HG03175 (cell line): ENCODE measurements around the gene STEAP1B.
"Not testable (repeated sequence)": the region's sequence is repeated elsewhere in the genome, so short reads cannot be mapped to it uniquely, and the experiment has no call there.

Experiments
- ATAC-seq: cut with Tn5 transposase; IDR thresholded peaks from one replicate; pipeline ENCODE4 v1.9.1; 2021; ENCODE audit warnings: mild to moderate bottlenecking, moderate library complexity; ENCODE audit not compliant: unreplicated experiment

STEAP1B gene

GRCh38 chr7:22433710-22434460, 66.1 kb downstream of the STEAP1B start:
- ATAC-seq = no peak

- ATAC-seq = not testable (repeated sequence)
Observed at GRCh38 chr7:22433165-22433700, 66.8 kb downstream of the STEAP1B start.

- ATAC-seq = no peak
Observed at GRCh38 chr7:22432203-22432718, 67.7 kb downstream of the STEAP1B start.

GRCh38 chr7:22430457-22430856, 69.5 kb downstream of the STEAP1B start:
- ATAC-seq = no peak

- ATAC-seq = no peak
Observed at GRCh38 chr7:22429386-22429785, 70.6 kb downstream of the STEAP1B start.

- ATAC-seq = no peak
Observed at GRCh38 chr7:22427855-22428254, 72.1 kb downstream of the STEAP1B start.

- ATAC-seq = no peak
Observed at GRCh38 chr7:22427104-22427503, 72.9 kb downstream of the STEAP1B start.

GRCh38 chr7:22426463-22427094, 73.4 kb downstream of the STEAP1B start:
- no peak for ATAC-seq

GRCh38 chr7:22425361-22425760, 74.6 kb downstream of the STEAP1B start:
- ATAC-seq = no peak

GRCh38 chr7:22422831-22423615, 77.0 kb downstream of the STEAP1B start:
- no peak for ATAC-seq

GRCh38 chr7:22420973-22421635, 78.9 kb downstream of the STEAP1B start:
- no peak for ATAC-seq

GRCh38 chr7:22420008-22420407, 80.0 kb downstream of the STEAP1B start:
- ATAC-seq = no peak

- ATAC-seq = no peak
Observed at GRCh38 chr7:22419488-22419887, 80.5 kb downstream of the STEAP1B start.

- ATAC-seq = no peak
Observed at GRCh38 chr7:22418251-22419046, 81.5 kb downstream of the STEAP1B start.

GRCh38 chr7:22417841-22418240, 82.1 kb downstream of the STEAP1B start:
- no peak for ATAC-seq

GRCh38 chr7:22417349-22417748, 82.6 kb downstream of the STEAP1B start:
- no peak for ATAC-seq

GRCh38 chr7:22414424-22414823, 85.6 kb downstream of the STEAP1B start:
- no peak for ATAC-seq

GRCh38 chr7:22413211-22413610, 86.8 kb downstream of the STEAP1B start:
- ATAC-seq = no peak

- no peak for ATAC-seq
Observed at GRCh38 chr7:22411977-22412693, 87.9 kb downstream of the STEAP1B start.
